HG03060 (cell line): ENCODE measurements around the gene PXDC1.

Source experiments
- ATAC-seq: cut with Tn5 transposase; IDR thresholded peaks from one replicate; pipeline ENCODE4 v1.9.1; 2021; ENCODE audit warnings: low read depth, moderate number of reproducible peaks; ENCODE audit not compliant: unreplicated experiment

The PXDC1 gene

GRCh38 chr6:3751077-3751729, at the start of gene PXDC1:
TSS of gene PXDC1 (minus strand) at chr6:3751713. CDS start at chr6:3751531, 182 bp downstream.
- no peak for ATAC-seq

- ATAC-seq = no peak
Measured at GRCh38 chr6:3800850-3801591, 49.5 kb upstream of the PXDC1 start.

- ATAC-seq = no peak
Measured at GRCh38 chr6:3799719-3800118, 48.2 kb upstream of the PXDC1 start.

GRCh38 chr6:3798055-3798919, 46.8 kb upstream of the PXDC1 start:
- ATAC-seq = no peak

GRCh38 chr6:3797231-3798054, 45.9 kb upstream of the PXDC1 start:
- no peak for ATAC-seq

GRCh38 chr6:3796719-3797041, 45.2 kb upstream of the PXDC1 start:
- ATAC-seq = no peak

GRCh38 chr6:3795836-3796718, 44.6 kb upstream of the PXDC1 start:
- ATAC-seq = no peak

GRCh38 chr6:3794092-3794491, 42.6 kb upstream of the PXDC1 start:
- peak; percentile 37 for ATAC-seq

- peak; percentile 31 for ATAC-seq
Measured at GRCh38 chr6:3793545-3793944, 42.0 kb upstream of the PXDC1 start.

- no peak for ATAC-seq
Measured at GRCh38 chr6:3791526-3792203, 40.2 kb upstream of the PXDC1 start.

- ATAC-seq = no peak
Measured at GRCh38 chr6:3789896-3790558, 38.5 kb upstream of the PXDC1 start.

- no peak for ATAC-seq
Measured at GRCh38 chr6:3789018-3789895, 37.7 kb upstream of the PXDC1 start.

- no peak for ATAC-seq
Measured at GRCh38 chr6:3788408-3789017, 37.0 kb upstream of the PXDC1 start.

GRCh38 chr6:3786141-3786540, 34.6 kb upstream of the PXDC1 start:
- no peak for ATAC-seq

- ATAC-seq = no peak
Measured at GRCh38 chr6:3785745-3786098, 34.2 kb upstream of the PXDC1 start.

GRCh38 chr6:3784885-3785744, 33.6 kb upstream of the PXDC1 start:
- no peak for ATAC-seq
